ENCODE results near the gene ABCA7.
A peak's percentile ranks its signal among the peaks of the same experiment; 100 is the strongest.
"Not testable (repeated sequence)": the region's sequence is repeated elsewhere in the genome, so short reads cannot be mapped to it uniquely, and the experiment has no call there.

The ABCA7 gene

GRCh38 chr19:1112268-1113029, 72.5 kb downstream of the ABCA7 start:
- H3K4me1 Mint-ChIP-seq: no peaks in the 10 kb centered on the region
- no peaks in the 10 kb centered on the region for H3K27me3 Mint-ChIP-seq (ENCODE audit: low read depth, poor library complexity)
- no peaks in the 10 kb centered on the region for H3K9me3 Mint-ChIP-seq
- H3K36me3 Mint-ChIP-seq (ENCODE audit: low read depth): no peaks in the 10 kb centered on the region
- no peak overlapping the region for H3K4me3 Mint-ChIP-seq
- peak; percentile 69 for DNase-seq
- H3K27ac Mint-ChIP-seq: no peak overlapping the region
- no peak for TF ChIP-seq CTCF (IDR thresholded peaks at IDR 0.05)

- no peaks in the 10 kb centered on the region for H3K9me3 Mint-ChIP-seq
- H3K27me3 Mint-ChIP-seq (ENCODE audit: low read depth, poor library complexity): no peaks in the 10 kb centered on the region
- peak; percentile 89 for TF ChIP-seq CTCF (IDR thresholded peaks at IDR 0.05)
- H3K4me1 Mint-ChIP-seq: no peaks in the 10 kb centered on the region
- peaks cover 4% of the 10 kb centered on the region for H3K36me3 Mint-ChIP-seq (ENCODE audit: low read depth)
- no peak overlapping the region for H3K4me3 Mint-ChIP-seq
- DNase-seq: peak; percentile 99
- no peak overlapping the region for H3K27ac Mint-ChIP-seq
Observed at GRCh38 chr19:1113030-1113985, 73.4 kb downstream of the ABCA7 start.

GRCh38 chr19:1113986-1114483, 74.1 kb downstream of the ABCA7 start:
- Mint-ChIP-seq H3K4me1 (no peaks in the 10 kb centered on the region), H3K27me3 (ENCODE audit: low read depth, poor library complexity) (no peaks in the 10 kb centered on the region), H3K9me3 (no peaks in the 10 kb centered on the region), H3K4me3 (no peak overlapping the region), H3K36me3 (ENCODE audit: low read depth) (peaks cover 10% of the 10 kb centered on the region), H3K27ac (no peak overlapping the region)
- no peak for DNase-seq
- no peak for TF ChIP-seq CTCF (IDR thresholded peaks at IDR 0.05)

- H3K27me3 Mint-ChIP-seq (ENCODE audit: low read depth, poor library complexity); H3K27ac Mint-ChIP-seq: not testable (repeated sequence)
Observed at GRCh38 chr19:1114728-1115127, 74.8 kb downstream of the ABCA7 start.

More at GRCh38 chr19:1114728-1115127, 74.8 kb downstream of the ABCA7 start:
- peaks cover 10% of the 10 kb centered on the region for H3K36me3 Mint-ChIP-seq (ENCODE audit: low read depth)
- H3K9me3 Mint-ChIP-seq, DNase-seq, H3K4me1 Mint-ChIP-seq, H3K4me3 Mint-ChIP-seq: not testable (repeated sequence)
